IPS DF 6.9 (cell line): ENCODE data around the gene GRIK4.
A peak's percentile ranks its signal among the peaks of the same experiment; 100 is the strongest.

Experiments
- DNase-seq: peaks from one replicate; pipeline ENCODE4 v3.0.0-alpha.2; 2013; ENCODE audit warnings: low read depth, low spot score
- H3K27ac ChIP-seq: one replicate; pipeline ENCODE4 v1.5.1; 2013; ENCODE audit warnings: low read length, control low read depth
- H3K27me3 ChIP-seq: 2 replicates; pipeline ENCODE4 v1.6.1; 2013; ENCODE audit warnings: mild to moderate bottlenecking, low read length; ENCODE audit not compliant: control insufficient read depth, insufficient read depth
- H3K36me3 ChIP-seq: 2 replicates; pipeline ENCODE4 v1.6.1; 2013; ENCODE audit warnings: low read length; ENCODE audit not compliant: control insufficient read depth, insufficient read depth
- H3K4me1 ChIP-seq: 2 replicates; pipeline ENCODE4 v1.6.1; 2013; ENCODE audit warnings: low read length; ENCODE audit not compliant: control insufficient read depth, insufficient read depth
- H3K4me3 ChIP-seq: 2 replicates; pipeline ENCODE4 v1.5.1; 2013; ENCODE audit warnings: mild to moderate bottlenecking, low read length
- H3K9me3 ChIP-seq: 2 replicates; pipeline ENCODE4 v1.6.1; 2013; ENCODE audit warnings: low read length, inconsistent platforms; ENCODE audit not compliant: control insufficient read depth, insufficient read depth
- WGBS: extraction: QIAGEN DNeasy Blood & Tissue Kit; methylation state at CpG from one replicate; pipeline ENCODE4 v1.1.7; 2013; ENCODE audit warnings: mixed read lengths, missing lambda C conversion rate; ENCODE audit not compliant: insufficient read length, insufficient coverage; 5-methylcytosine and 5-hydroxymethylcytosine counted together

GRIK4 gene

GRCh38 chr11:120789391-120789790, 277.8 kb downstream of the GRIK4 start:
- no peak for DNase-seq
- H3K4me3 ChIP-seq: no peak overlapping the region
- no peaks in the 10 kb centered on the region for H3K9me3 ChIP-seq
- H3K27ac ChIP-seq: no peak overlapping the region
- WGBS: no CpG with 5 or more reads among the region's 9 CpGs
- no peaks in the 10 kb centered on the region for H3K27me3 ChIP-seq
- H3K36me3 ChIP-seq: no peaks in the 10 kb centered on the region
- H3K4me1 ChIP-seq: peaks cover 1% of the 10 kb centered on the region; the same call in 1 of the 2 replicates

GRCh38 chr11:120792306-120792705, 280.8 kb downstream of the GRIK4 start:
- Histone ChIP-seq H3K4me3 (no peak overlapping the region), H3K9me3 (no peaks in the 10 kb centered on the region), H3K27ac (no peak overlapping the region), H3K27me3 (no peaks in the 10 kb centered on the region), H3K4me1 (peaks cover 1% of the 10 kb centered on the region; the same call in 1 of the 2 replicates), H3K36me3 (no peaks in the 10 kb centered on the region)
- no CpG with 5 or more reads among the region's 7 CpGs for WGBS
- DNase-seq: no peak

GRCh38 chr11:120793150-120793549, 281.6 kb downstream of the GRIK4 start:
- no peak overlapping the region for H3K4me3 ChIP-seq
- H3K9me3 ChIP-seq: no peaks in the 10 kb centered on the region
- H3K27me3 ChIP-seq: no peaks in the 10 kb centered on the region
- no peak overlapping the region for H3K27ac ChIP-seq
- H3K4me1 ChIP-seq: peaks cover 1% of the 10 kb centered on the region; the same call in 1 of the 2 replicates
- no peaks in the 10 kb centered on the region for H3K36me3 ChIP-seq
- no peak for DNase-seq
- no CpG with 5 or more reads among the region's 5 CpGs for WGBS

DNA sequence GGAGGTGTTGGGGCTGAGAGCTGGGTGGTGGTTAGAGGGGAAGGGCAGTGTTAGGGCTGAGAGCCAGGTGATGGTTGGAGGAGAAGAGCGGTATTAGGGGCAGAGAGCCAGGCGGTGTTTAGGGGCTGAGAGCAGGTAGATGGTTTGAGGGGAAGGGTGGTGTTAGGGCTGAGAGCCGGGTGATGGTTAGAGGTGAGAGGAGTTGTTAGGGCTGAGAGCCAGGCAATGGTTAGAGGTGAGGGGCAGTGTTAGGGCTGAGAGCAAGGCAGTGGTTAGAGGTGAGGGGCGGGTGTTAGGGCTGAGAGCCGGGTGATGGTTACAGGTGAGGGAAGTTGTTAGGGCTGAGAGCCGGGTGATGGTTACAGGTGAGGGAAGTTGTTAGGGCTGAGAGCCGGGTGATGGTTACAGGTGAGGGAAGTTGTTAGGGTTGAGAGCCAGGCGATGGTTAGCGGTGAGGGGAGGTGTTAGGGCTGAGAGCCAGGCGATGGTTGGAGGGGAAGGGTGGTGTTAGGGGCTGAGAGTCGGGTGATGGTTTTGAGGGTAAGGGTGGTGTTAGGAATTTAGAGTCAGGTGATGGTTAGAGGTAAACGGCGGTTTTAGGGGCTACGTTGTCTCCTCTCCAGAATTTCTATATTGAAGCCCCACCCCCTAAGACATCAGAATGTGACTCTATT, 282.4 kb downstream of the GRIK4 start:
- 100% methylated on average over 4 of the region's 14 CpGs for WGBS
- H3K27ac ChIP-seq: no peak overlapping the region
- DNase-seq: no peak
- peaks cover 1% of the 10 kb centered on the region; the same call in 1 of the 2 replicates for H3K4me1 ChIP-seq
- no peaks in the 10 kb centered on the region for H3K36me3 ChIP-seq
- H3K27me3 ChIP-seq: no peaks in the 10 kb centered on the region
- H3K9me3 ChIP-seq: no peaks in the 10 kb centered on the region
- H3K4me3 ChIP-seq: no peak overlapping the region

GRCh38 chr11:120794748-120795147, 283.2 kb downstream of the GRIK4 start:
- no peaks in the 10 kb centered on the region for H3K27me3 ChIP-seq
- no peak for DNase-seq
- WGBS: no CpG with 5 or more reads among the region's 9 CpGs

GRCh38 chr11:120795185-120795584, 283.6 kb downstream of the GRIK4 start:
- no CpG with 5 or more reads among the region's 11 CpGs for WGBS
- H3K27ac ChIP-seq: no peak overlapping the region
- no peaks in the 10 kb centered on the region for H3K27me3 ChIP-seq

More at GRCh38 chr11:120794748-120795147, 283.2 kb downstream of the GRIK4 start:
- Histone ChIP-seq H3K4me3 (no peak overlapping the region), H3K4me1 (peaks cover 1% of the 10 kb centered on the region; the same call in 1 of the 2 replicates), H3K36me3 (no peaks in the 10 kb centered on the region), H3K9me3 (no peaks in the 10 kb centered on the region), H3K27ac (no peak overlapping the region)

GRCh38 chr11:120797143-120797542, 285.6 kb downstream of the GRIK4 start:
- no peak for DNase-seq
- Histone ChIP-seq H3K36me3 (no peaks in the 10 kb centered on the region), H3K9me3 (no peaks in the 10 kb centered on the region), H3K4me1 (no peaks in the 10 kb centered on the region), H3K4me3 (no peak overlapping the region), H3K27me3 (no peaks in the 10 kb centered on the region), H3K27ac (no peak overlapping the region)
- WGBS: no CpG with 5 or more reads among the region's 9 CpGs

More at GRCh38 chr11:120795185-120795584, 283.6 kb downstream of the GRIK4 start:
- Histone ChIP-seq H3K36me3 (no peaks in the 10 kb centered on the region), H3K4me1 (peaks cover 1% of the 10 kb centered on the region; the same call in 1 of the 2 replicates), H3K4me3 (no peak overlapping the region), H3K9me3 (no peaks in the 10 kb centered on the region)
- no peak for DNase-seq

GRCh38 chr11:120798854-120799253, 287.3 kb downstream of the GRIK4 start:
- WGBS: no CpG with 5 or more reads among the region's 3 CpGs
- Histone ChIP-seq H3K27ac (no peak overlapping the region), H3K27me3 (no peaks in the 10 kb centered on the region), H3K4me1 (no peaks in the 10 kb centered on the region), H3K4me3 (no peak overlapping the region), H3K36me3 (no peaks in the 10 kb centered on the region), H3K9me3 (no peaks in the 10 kb centered on the region)
- no peak for DNase-seq

DNA sequence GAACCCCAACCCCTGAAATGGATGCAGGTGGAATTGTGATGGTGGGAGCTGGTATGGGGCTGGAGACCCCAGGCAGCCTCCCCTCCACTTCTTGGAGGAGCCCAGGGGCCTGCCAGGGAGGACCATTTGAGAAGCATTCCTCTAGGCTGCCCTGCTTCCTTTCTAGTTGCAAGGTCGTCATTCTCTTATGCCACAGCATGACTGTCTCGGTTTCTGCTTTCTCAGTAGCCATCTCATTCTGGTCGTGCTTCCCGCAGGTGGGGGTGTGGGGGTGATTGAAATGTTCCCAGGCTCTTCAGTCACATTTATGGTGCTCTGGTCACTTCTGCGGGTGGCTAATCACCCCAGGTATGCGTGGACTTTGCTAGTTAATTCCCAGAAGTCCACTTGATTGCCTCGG, 288.7 kb downstream of the GRIK4 start:
- Histone ChIP-seq H3K27ac (no peak overlapping the region), H3K9me3 (no peaks in the 10 kb centered on the region), H3K36me3 (no peaks in the 10 kb centered on the region), H3K4me1 (no peaks in the 10 kb centered on the region), H3K4me3 (no peak overlapping the region), H3K27me3 (no peaks in the 10 kb centered on the region)
- no CpG with 5 or more reads among the region's 7 CpGs for WGBS
- DNase-seq: no peak

- no peak overlapping the region for H3K27ac ChIP-seq
- WGBS: no CpG with 5 or more reads among the region's 9 CpGs
These were observed 290.5 kb downstream of the GRIK4 start for GRCh38 chr11:120801801-120802689.

More at GRCh38 chr11:120801801-120802689, 290.5 kb downstream of the GRIK4 start:
- peak; percentile 45 for DNase-seq
- H3K4me3 ChIP-seq: no peak overlapping the region
- no peaks in the 10 kb centered on the region for H3K27me3 ChIP-seq
- no peaks in the 10 kb centered on the region for H3K9me3 ChIP-seq
- H3K4me1 ChIP-seq: peaks cover 2% of the 10 kb centered on the region; the same call in 1 of the 2 replicates
- no peaks in the 10 kb centered on the region for H3K36me3 ChIP-seq
